Activated CD4-positive, alpha-beta T cell treated with anti-CD3 and anti-CD28 coated beads, Interleukin-2, amount 50 U/mL, for 24 hours (primary cell): ENCODE measurements around the gene GRID2.
"Not testable (repeated sequence)": the region's sequence is repeated elsewhere in the genome, so short reads cannot be mapped to it uniquely, and the experiment has no call there.

Source experiments
- DNase-seq, 2 donors: peaks; one replicate each; pipeline ENCODE4 v3.0.0-alpha.2; 2020; ENCODE audit warnings: low read depth in 1 of 2, low spot score in 1 of 2

The GRID2 gene

GRCh38 chr4:93299118-93299517, 995.4 kb downstream of the GRID2 start:
- no peak for DNase-seq

GRCh38 chr4:93300780-93301555, 997.2 kb downstream of the GRID2 start:
- DNase-seq, result not testable (repeated sequence)

DNA sequence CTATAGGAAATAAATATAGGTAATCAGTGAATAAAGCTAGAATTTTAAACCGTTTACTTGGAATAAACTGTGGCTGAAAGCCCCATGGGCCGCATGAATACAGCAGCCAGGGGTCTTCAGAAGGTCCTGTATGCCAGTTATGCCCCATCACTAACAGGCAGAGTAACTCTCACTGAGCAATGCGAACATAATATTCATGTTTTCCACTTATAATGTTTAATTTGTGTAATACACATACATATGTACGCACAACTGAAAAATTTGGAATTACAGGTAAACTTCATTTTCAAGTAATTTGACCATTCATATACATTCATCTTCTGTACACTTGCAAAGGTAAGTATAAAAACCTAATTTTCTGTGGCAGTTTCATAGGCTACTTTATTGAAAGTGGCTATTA, 998.5 kb downstream of the GRID2 start:
- no peak for DNase-seq

DNA sequence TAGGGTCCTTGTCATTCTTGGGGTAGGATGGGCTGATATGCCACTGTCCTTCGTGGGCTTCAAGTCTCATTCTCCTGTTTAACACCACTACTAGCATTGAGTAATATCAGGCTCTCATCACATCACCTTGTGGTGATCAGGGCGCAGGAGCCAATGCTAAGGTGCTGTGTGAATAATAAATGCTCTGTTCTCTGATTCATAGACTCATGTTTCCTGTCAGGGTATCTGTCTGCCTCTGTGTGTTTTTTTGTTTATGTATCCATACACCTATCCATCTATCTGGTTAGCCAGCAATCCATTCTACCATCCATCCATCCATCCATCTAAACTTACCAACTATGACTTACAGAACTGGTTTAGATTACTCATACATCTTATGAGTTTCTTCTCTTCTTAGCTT, 999.7 kb downstream of the GRID2 start:
- DNase-seq, result no peak

- no peak for DNase-seq
Measured at GRCh38 chr4:93312299-93312698, 1008.5 kb downstream of the GRID2 start.

DNA sequence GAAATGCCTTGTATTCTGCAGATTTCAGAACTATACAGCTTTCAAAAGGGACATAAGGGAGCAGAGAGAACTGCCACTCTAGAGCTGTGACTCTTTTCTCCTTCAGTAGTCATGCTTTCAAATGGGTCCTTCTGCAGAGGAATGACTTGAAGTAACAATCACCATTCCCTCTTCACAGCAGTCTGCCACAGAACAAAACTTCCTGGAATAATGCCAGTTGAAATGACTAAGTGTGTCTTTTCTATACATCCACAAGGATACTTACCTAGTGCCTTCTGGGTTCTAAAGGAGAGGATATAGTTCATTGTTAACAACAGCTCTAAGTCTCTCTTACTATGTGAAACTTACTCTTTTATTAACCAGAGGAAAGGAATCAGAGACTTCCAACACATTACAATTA, 1009.4 kb downstream of the GRID2 start:
- DNase-seq, result no peak

- no peak for DNase-seq
Measured at GRCh38 chr4:93317057-93317456, 1013.3 kb downstream of the GRID2 start.

DNA sequence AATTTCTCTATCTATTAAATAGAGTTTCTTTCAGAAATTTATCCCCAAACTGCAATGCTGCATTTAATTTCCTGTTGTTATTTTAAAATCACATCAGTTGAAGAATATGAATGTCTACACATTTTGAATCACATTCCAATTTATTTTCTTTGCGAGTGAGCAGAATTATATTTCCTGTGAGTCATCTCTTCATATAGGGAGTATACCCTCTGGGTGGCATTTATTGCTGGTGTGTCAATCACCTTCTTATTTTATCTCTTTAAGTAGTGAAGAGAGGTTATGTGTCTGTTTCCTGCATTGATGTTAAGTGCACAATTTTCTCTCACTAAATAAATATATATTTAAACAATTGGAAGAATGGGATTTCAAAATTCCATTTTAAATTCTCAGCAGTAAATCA, 1013.8 kb downstream of the GRID2 start:
- DNase-seq, result no peak

DNA sequence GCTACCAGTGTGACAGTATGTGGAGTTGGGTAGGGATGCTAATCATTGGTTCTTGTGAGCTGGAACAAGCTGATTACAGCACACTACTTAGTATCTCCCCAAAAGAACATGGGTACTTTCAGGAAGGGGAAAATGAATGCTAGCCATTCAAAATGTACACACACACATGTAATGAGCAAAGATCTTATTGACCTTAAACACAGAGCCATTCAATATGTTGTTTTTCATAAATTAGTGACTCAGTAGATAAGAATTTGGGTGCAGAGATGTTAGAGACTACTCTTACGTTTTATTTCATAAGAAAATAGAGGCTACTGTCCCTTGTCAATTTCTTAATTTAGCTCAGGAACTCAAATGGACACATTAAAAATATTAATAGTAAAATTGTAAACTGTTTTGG, 1015.3 kb downstream of the GRID2 start:
- DNase-seq, result no peak

GRCh38 chr4:93320356-93320755, 1016.6 kb downstream of the GRID2 start:
- no peak for DNase-seq

DNA sequence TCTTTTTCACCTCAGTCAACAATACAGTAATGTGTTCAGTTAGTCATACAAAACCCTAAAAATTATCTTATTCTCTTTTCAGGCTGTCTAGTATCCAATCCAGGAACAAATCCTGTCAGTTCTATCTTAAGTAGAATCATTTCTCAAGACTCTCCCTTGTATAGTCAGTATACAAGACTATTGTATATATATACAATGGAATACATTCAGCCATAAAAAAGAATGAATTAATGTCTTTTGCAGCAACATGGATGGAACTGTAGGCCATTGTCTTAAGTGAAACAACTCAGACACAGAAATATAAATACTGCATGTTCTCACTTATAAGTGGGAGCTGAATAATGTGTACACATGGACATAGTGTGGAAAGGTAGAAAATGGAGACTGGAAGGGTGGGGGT, 1023.6 kb downstream of the GRID2 start:
- DNase-seq, result no peak

- no peak for DNase-seq
Measured at GRCh38 chr4:93334003-93334402, 1030.2 kb downstream of the GRID2 start.

- no peak for DNase-seq
Measured at GRCh38 chr4:93337196-93337595, 1033.4 kb downstream of the GRID2 start.

DNA sequence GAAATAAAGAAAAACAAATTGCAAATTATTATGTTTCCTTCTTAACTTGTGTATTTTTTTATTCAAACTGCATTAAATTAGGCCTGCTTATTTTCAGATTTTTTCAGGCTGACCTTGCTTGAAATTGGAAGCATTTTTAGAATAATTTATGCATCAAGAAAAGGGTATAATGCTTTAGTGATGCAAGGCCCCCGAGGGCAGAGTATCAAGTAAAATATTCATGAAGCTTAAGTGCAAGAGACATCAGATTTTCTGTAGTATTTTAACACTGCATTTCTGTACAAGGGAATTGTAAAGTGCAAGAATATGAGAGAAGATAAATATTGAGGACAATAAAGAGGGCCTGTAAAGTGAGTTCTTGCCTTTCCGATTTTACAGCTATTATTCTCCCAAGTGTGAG, 1039.0 kb downstream of the GRID2 start:
- no peak for DNase-seq

DNA sequence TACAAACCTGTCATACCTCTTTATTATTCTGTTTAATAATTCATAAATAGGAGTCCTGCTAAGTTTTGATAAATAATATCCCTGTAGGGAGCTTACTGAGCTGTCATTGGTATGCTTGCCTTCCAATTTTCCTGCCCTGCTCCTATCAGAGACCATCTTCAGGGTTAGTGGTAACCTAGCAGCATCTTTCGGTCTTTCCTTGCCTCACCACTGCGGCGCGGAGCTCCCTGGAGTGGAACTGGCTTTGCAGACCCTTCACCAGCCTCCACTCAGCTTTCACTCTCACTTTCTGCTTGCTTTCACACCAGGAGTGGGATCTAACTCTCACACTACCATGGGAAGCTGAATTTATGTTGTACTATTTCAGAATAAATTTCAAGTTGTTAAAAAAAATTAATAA, 1043.1 kb downstream of the GRID2 start:
- no peak for DNase-seq

- no peak for DNase-seq
Measured at GRCh38 chr4:93348896-93349295, 1045.1 kb downstream of the GRID2 start.

DNA sequence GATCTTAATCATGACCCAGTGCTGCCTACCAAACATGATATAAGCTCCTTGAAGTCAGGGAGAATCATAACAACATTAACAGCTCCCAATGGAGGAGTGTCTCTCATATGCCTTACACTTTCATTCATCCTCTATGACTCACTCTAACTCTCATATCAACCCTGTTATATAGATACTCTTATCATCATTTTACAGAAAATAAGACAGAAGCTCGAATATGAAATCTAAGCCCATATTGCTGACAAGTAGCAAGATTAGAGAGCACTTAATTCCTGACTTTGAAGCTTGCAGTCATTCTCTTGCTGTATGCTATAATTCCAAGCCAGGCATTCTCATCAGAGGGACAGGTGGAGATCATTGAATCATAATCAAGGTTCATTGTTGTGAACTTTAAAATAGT, 1048.1 kb downstream of the GRID2 start:
- no peak for DNase-seq

DNA sequence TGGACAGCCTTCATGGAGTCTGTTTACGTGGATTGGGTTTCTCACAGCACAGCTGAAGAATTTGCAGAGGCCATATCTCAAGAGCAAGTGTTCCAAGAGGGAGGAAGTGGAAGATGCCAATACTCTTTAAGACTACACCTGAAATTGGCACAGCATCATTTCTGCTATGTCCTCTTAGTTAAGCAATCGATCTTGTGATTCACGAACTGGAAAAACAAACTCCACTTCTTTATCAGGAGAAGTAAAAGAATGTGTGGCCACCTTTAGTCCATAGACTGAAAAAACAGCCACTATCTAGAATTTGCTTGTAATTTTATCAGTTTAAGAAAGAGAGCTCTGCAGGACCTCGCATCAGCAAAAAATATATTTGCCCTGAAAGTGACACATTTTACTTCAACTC, 1051.6 kb downstream of the GRID2 start:
- no peak for DNase-seq

- no peak for DNase-seq
Measured at GRCh38 chr4:93359586-93359985, 1055.8 kb downstream of the GRID2 start.

- DNase-seq, result not testable (repeated sequence)
Measured at GRCh38 chr4:93366169-93366755, 1062.5 kb downstream of the GRID2 start.

- DNase-seq, result no peak
Measured at GRCh38 chr4:93368968-93369367, 1065.2 kb downstream of the GRID2 start.

DNA sequence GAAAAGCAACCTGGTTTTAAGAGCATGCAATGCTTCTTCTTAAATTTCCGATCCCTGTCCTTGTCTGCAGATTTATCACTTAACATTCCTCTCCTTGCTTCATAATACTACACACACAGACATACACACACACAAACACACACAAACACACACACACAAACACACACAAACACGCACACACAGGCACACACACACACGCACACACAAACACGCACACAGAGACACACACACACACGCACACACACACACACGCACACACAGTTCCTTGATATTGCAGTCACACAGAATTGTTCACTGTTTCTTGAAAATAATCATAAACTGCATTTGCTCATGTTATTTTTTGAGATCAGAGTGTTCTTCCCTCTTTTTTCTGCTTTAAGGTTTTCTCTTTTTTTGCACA, 1066.5 kb downstream of the GRID2 start:
- no peak for DNase-seq
